ENCODE data around the gene BACE2. TPM values are rescaled to one million over a fixed set of nuclear protein-coding genes. Genes with fewer than 3 reads are reported as not detected.

The BACE2 gene
- total RNA-seq, 1 donor from 2014 or later, result 64.8 TPM

- Histone ChIP-seq H3K27me3 (ENCODE audit: control insufficient read depth, insufficient read depth, low read length) (no peaks in the 10 kb centered on the region), H3K4me3 (ENCODE audit: low read depth, low read length) (peak overlapping the region; percentile 71), H3K36me3 (ENCODE audit: control insufficient read depth, insufficient read depth, low read length) (no peaks in the 10 kb centered on the region)
- DNase-seq (ENCODE audit: low read depth), result peak; percentile 35
- FAIRE-seq, result no peak
- TF ChIP-seq CTCF (IDR thresholded peaks at IDR 0.05; ENCODE audit: insufficient read depth, low read length, severe bottlenecking), result peak; percentile 19
These were observed 664 bp downstream of the BACE2 start for GRCh38 chr21:41168391-41169257.

GRCh38 chr21:41169258-41169576, 1.3 kb downstream of the BACE2 start:
- FAIRE-seq (no peak), DNase-seq (ENCODE audit: low read depth) (no peak)
- no peaks in the 10 kb centered on the region for H3K36me3 ChIP-seq (ENCODE audit: control insufficient read depth, insufficient read depth, low read length)
- H3K27me3 ChIP-seq (ENCODE audit: control insufficient read depth, insufficient read depth, low read length), result no peaks in the 10 kb centered on the region
- H3K4me3 ChIP-seq (ENCODE audit: low read depth, low read length), result peak overlapping the region; percentile 71
- no peak for TF ChIP-seq CTCF (IDR thresholded peaks at IDR 0.05; ENCODE audit: insufficient read depth, low read length, severe bottlenecking)

- no peak for FAIRE-seq
- Histone ChIP-seq H3K36me3 (ENCODE audit: control insufficient read depth, insufficient read depth, low read length) (peaks cover 1% of the 10 kb centered on the region), H3K4me3 (ENCODE audit: low read depth, low read length) (no peak overlapping the region), H3K27me3 (ENCODE audit: control insufficient read depth, insufficient read depth, low read length) (no peaks in the 10 kb centered on the region)
- TF ChIP-seq CTCF (IDR thresholded peaks at IDR 0.05; ENCODE audit: insufficient read depth, low read length, severe bottlenecking), result no peak
- no peak for DNase-seq (ENCODE audit: low read depth)
These were observed 1.7 kb downstream of the BACE2 start for GRCh38 chr21:41169701-41170100.

DNA sequence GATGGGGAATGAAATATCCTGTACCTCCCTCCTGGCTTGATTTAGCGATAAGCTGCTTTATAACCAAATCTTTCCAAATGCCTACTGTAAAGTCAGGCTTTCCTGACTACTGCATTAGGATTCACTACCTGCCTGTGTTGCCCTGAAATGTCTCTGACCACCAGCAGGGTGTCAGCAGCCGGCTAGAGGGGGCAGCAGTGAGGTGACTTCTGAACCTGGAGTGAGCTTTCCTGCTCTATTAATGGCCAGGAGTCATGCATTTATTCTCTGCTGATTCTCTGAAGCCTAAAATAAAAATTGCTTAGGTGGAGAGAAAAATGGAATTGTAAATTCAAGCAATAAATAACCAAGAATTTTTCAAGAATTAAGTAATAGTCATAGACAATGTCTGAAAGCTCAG, 2.5 kb downstream of the BACE2 start:
- DNase-seq (ENCODE audit: low read depth) (peak; percentile 48), FAIRE-seq (no peak)
- peaks cover 1% of the 10 kb centered on the region for H3K36me3 ChIP-seq (ENCODE audit: control insufficient read depth, insufficient read depth, low read length)
- no peak overlapping the region for H3K4me3 ChIP-seq (ENCODE audit: low read depth, low read length)
- H3K27me3 ChIP-seq (ENCODE audit: control insufficient read depth, insufficient read depth, low read length), result no peaks in the 10 kb centered on the region
- peak; percentile 71 for TF ChIP-seq CTCF (IDR thresholded peaks at IDR 0.05; ENCODE audit: insufficient read depth, low read length, severe bottlenecking)

- DNase-seq (ENCODE audit: low read depth), result peak; percentile 87
- H3K27me3 ChIP-seq (ENCODE audit: control insufficient read depth, insufficient read depth, low read length), result no peaks in the 10 kb centered on the region
- FAIRE-seq, result peak; percentile 75
- H3K36me3 ChIP-seq (ENCODE audit: control insufficient read depth, insufficient read depth, low read length), result peaks cover 1% of the 10 kb centered on the region
- no peak for TF ChIP-seq CTCF (IDR thresholded peaks at IDR 0.05; ENCODE audit: insufficient read depth, low read length, severe bottlenecking)
- H3K4me3 ChIP-seq (ENCODE audit: low read depth, low read length), result no peak overlapping the region
These were observed 3.1 kb downstream of the BACE2 start for GRCh38 chr21:41170859-41171609.

All from bronchial epithelial cell (primary cell).